Measurements from ENCODE around the gene MMP24. TPM values are rescaled to one million over a fixed set of nuclear protein-coding genes. Genes with fewer than 3 reads are reported as not detected.

Gene MMP24
- total RNA-seq, 2 experiments from 2014 or later: not detected

- H3K36me3 Mint-ChIP-seq (ENCODE audit: low read depth): peaks cover 6% of the 10 kb centered on the region
- POLR2A ChIA-PET: interaction anchor here (0.6 kb wide), 1 partner anchor 515 kb away, joined by 3 read pairs; no protein-coding TSS in a partner anchor
- Histone ChIP-seq H3K36me3 (ENCODE audit: insufficient read depth, low read length) (peaks cover 9% of the 10 kb centered on the region), H3K27ac (ENCODE audit: low read depth in 1 of 2, low read length in 2 of 2) (no peak overlapping the region), H3K4me3 (ENCODE audit: low read length) (no peak overlapping the region), H3K4me1 (ENCODE audit: insufficient read depth, low read length) (peaks cover 6% of the 10 kb centered on the region), H3K9me3 (ENCODE audit: control insufficient read depth in 1 of 2, insufficient read depth in 1 of 2, low read length in 2 of 2) (no peaks in the 10 kb centered on the region), H3K27me3 (ENCODE audit: control insufficient read depth in 1 of 2, insufficient read depth in 2 of 2, low read length in 2 of 2) (no peaks in the 10 kb centered on the region)
- H3K4me1 Mint-ChIP-seq (ENCODE audit: low read depth): peaks cover 14% of the 10 kb centered on the region
- ATAC-seq (ENCODE audit: poor library complexity): no peak
- H3K9me3 Mint-ChIP-seq: no peaks in the 10 kb centered on the region
- no peaks in the 10 kb centered on the region for H3K27me3 Mint-ChIP-seq
- no peak for TF ChIP-seq CTCF (IDR thresholded peaks at IDR 0.05)
- H3K4me3 Mint-ChIP-seq: no peak overlapping the region
- H3K27ac Mint-ChIP-seq: no peak overlapping the region
- CTCF ChIA-PET: interaction anchor here (2.3 kb wide), 1 partner anchor 15 kb away, joined by 5 read pairs; no protein-coding TSS in a partner anchor
- intact Hi-C loops (cut with DNase I, micrococcal nuclease): no loop called here
- DNase-seq: no peak
These were observed 92.8 kb downstream of the MMP24 start for GRCh38 chr20:35319192-35319870.

- H3K27me3 Mint-ChIP-seq: no peaks in the 10 kb centered on the region
- POLR2A ChIA-PET: interaction anchor here (0.6 kb wide), 1 partner anchor 515 kb away, joined by 3 read pairs; no protein-coding TSS in a partner anchor
- intact Hi-C loops (cut with DNase I, micrococcal nuclease): no loop called here
- no peaks in the 10 kb centered on the region for H3K9me3 Mint-ChIP-seq
- peaks cover 9% of the 10 kb centered on the region for H3K36me3 ChIP-seq (ENCODE audit: insufficient read depth, low read length)
- CTCF ChIA-PET: interaction anchor here (2.3 kb wide), 1 partner anchor 16 kb away, joined by 5 read pairs; no protein-coding TSS in a partner anchor
- H3K4me1 ChIP-seq (ENCODE audit: insufficient read depth, low read length): peaks cover 6% of the 10 kb centered on the region
- no peak for DNase-seq
- H3K36me3 Mint-ChIP-seq (ENCODE audit: low read depth): peaks cover under 1% of the 10 kb centered on the region
- H3K27ac Mint-ChIP-seq: no peak overlapping the region
- H3K4me3 Mint-ChIP-seq: no peak overlapping the region
- no peak for TF ChIP-seq CTCF (IDR thresholded peaks at IDR 0.05)
- H3K27ac ChIP-seq (ENCODE audit: low read depth in 1 of 2, low read length in 2 of 2): no peak overlapping the region
- H3K27me3 ChIP-seq (ENCODE audit: control insufficient read depth in 1 of 2, insufficient read depth in 2 of 2, low read length in 2 of 2): no peaks in the 10 kb centered on the region
- H3K4me1 Mint-ChIP-seq (ENCODE audit: low read depth): peaks cover 11% of the 10 kb centered on the region
- H3K4me3 ChIP-seq (ENCODE audit: low read length): no peak overlapping the region
- no peaks in the 10 kb centered on the region for H3K9me3 ChIP-seq (ENCODE audit: control insufficient read depth in 1 of 2, insufficient read depth in 1 of 2, low read length in 2 of 2)
- ATAC-seq (ENCODE audit: poor library complexity): no peak
These were observed 93.3 kb downstream of the MMP24 start for GRCh38 chr20:35319871-35320197.

GRCh38 chr20:35320396-35321126, 94.1 kb downstream of the MMP24 start:
- peaks cover 7% of the 10 kb centered on the region for H3K36me3 Mint-ChIP-seq (ENCODE audit: low read depth)
- Histone ChIP-seq H3K36me3 (ENCODE audit: insufficient read depth, low read length) (peaks cover 12% of the 10 kb centered on the region), H3K4me3 (ENCODE audit: low read length) (no peak overlapping the region), H3K4me1 (ENCODE audit: insufficient read depth, low read length) (peaks cover under 1% of the 10 kb centered on the region), H3K27me3 (ENCODE audit: control insufficient read depth in 1 of 2, insufficient read depth in 2 of 2, low read length in 2 of 2) (no peaks in the 10 kb centered on the region), H3K27ac (ENCODE audit: low read depth in 1 of 2, low read length in 2 of 2) (no peak overlapping the region), H3K9me3 (ENCODE audit: control insufficient read depth in 1 of 2, insufficient read depth in 1 of 2, low read length in 2 of 2) (no peaks in the 10 kb centered on the region)
- TF ChIP-seq CTCF (IDR thresholded peaks at IDR 0.05): no peak
- ChIA-PET POLR2A (no interaction called here), CTCF (no interaction called here)
- H3K4me1 Mint-ChIP-seq (ENCODE audit: low read depth): peaks cover 5% of the 10 kb centered on the region
- no peak overlapping the region for H3K27ac Mint-ChIP-seq
- intact Hi-C loops (cut with DNase I, micrococcal nuclease): no loop called here
- H3K9me3 Mint-ChIP-seq: no peaks in the 10 kb centered on the region
- DNase-seq (no peak), ATAC-seq (ENCODE audit: poor library complexity) (no peak)
- H3K27me3 Mint-ChIP-seq: no peaks in the 10 kb centered on the region
- no peak overlapping the region for H3K4me3 Mint-ChIP-seq

Data from CD4-positive, alpha-beta T cell (primary cell).